ENCODE measurements around the gene ADAMTSL1. TPM values are rescaled to one million over a fixed set of nuclear protein-coding genes. Genes with fewer than 3 reads are reported as not detected.

The ADAMTSL1 gene
- total and polyA plus RNA-seq, 2 of the 13 experiments (the other 11 are each of a cell fraction or from before 2014, with no cell fraction given): not detected

- TF ChIP-seq HNF4G (IDR thresholded peaks at IDR 0.05; ENCODE audit: borderline replicate concordance, low read depth, low read length): peak; percentile 39
- no peak; the same call in 1 of the 2 replicates for TF ChIP-seq HNF4G (CRISPR knock-in tag; IDR thresholded peaks at IDR 0.05; ENCODE audit: borderline replicate concordance, low read depth)
Measured at GRCh38 chr9:18456624-18457237, 17.2 kb upstream of the ADAMTSL1 start (continued).

GRCh38 chr9:18457510-18457909 lies 16.4 kb upstream of the ADAMTSL1 start:
- H3K4me1 ChIP-seq (ENCODE audit: insufficient read depth, low read length): peaks cover 16% of the 10 kb centered on the region
- FAIRE-seq (no peak), ATAC-seq (no peak), DNase-seq (ENCODE audit: low spot score) (no peak)
- WGBS (ENCODE audit: low lambda C conversion rate): 22% methylated on average over 2 of the region's 2 CpGs
- no TSS peak for BruUV-seq (replicated peaks)
- no peaks in the 10 kb centered on the region; a peak in 1 of 5 replicates for H3K27me3 ChIP-seq (ENCODE audit: control insufficient read depth in 1 of 2, insufficient read depth in 2 of 2, low read length in 2 of 2)
- intact Hi-C loops (cut with micrococcal nuclease; ENCODE audit: unreplicated experiment): no loop called here
- no peak overlapping the region for H3K4me2 ChIP-seq (ENCODE audit: low read depth, low read length)
- no peak overlapping the region for H3K9ac ChIP-seq (ENCODE audit: insufficient read depth, low read depth, low read length)
- no peak overlapping the region for H3K4me3 ChIP-seq (replicated peaks in 1 of 3; ENCODE audit: insufficient read depth in 1 of 3, low read depth in 2 of 3, low read length in 3 of 3)
- H3K36me3 ChIP-seq (replicated peaks in 1 of 2; ENCODE audit: control insufficient read depth in 1 of 2, insufficient read depth in 2 of 2, low read length in 2 of 2): no peaks in the 10 kb centered on the region
- no peak overlapping the region for H3K27ac ChIP-seq (ENCODE audit: extremely low read length, insufficient read depth, low read length)
- TF ChIP-seq KLF15 (CRISPR knock-in tag; IDR thresholded peaks at IDR 0.05; ENCODE audit: borderline replicate concordance) (no peak), NCOA5 (CRISPR knock-in tag; IDR thresholded peaks at IDR 0.05) (no peak), ZNF749 (CRISPR knock-in tag; IDR thresholded peaks at IDR 0.05; ENCODE audit: borderline replicate concordance) (no peak), NR0B2 (CRISPR knock-in tag; IDR thresholded peaks at IDR 0.05) (no peak), PRDM10 (CRISPR knock-in tag; IDR thresholded peaks at IDR 0.05; ENCODE audit: low read depth) (no peak), POLR2G (IDR thresholded peaks at IDR 0.05; ENCODE audit: low read depth, low read length) (no peak), ZMAT3 (CRISPR knock-in tag; conservative IDR thresholded peaks at IDR 0.05) (no peak), ZSCAN21 (CRISPR knock-in tag; IDR thresholded peaks at IDR 0.05; ENCODE audit: borderline replicate concordance) (no peak), ATF5 (CRISPR knock-in tag; IDR thresholded peaks at IDR 0.05; ENCODE audit: low read depth) (no peak), HDAC6 (IDR thresholded peaks at IDR 0.05; ENCODE audit: low read depth, low read length) (no peak), KDM3A (CRISPR knock-in tag; IDR thresholded peaks at IDR 0.05; ENCODE audit: low read depth) (no peak), ELF3 (CRISPR knock-in tag; IDR thresholded peaks at IDR 0.05) (no peak), ZXDC (CRISPR knock-in tag; IDR thresholded peaks at IDR 0.05) (no peak), ZNF709 (CRISPR knock-in tag; IDR thresholded peaks at IDR 0.05) (no peak)
- in situ Hi-C loops (cut with HindIII; ENCODE audit: extremely low pct_ligation_motif_present, low pct_unique_long_range_greater_than_20kb): no loop called here
- H3K9me3 ChIP-seq (ENCODE audit: low read length): no peaks in the 10 kb centered on the region
- ChIA-PET CTCF (ENCODE audit: low intra/inter-chr PET ratio, low total read pairs) (no interaction called here), POLR2A (no interaction called here)
- H2AFZ ChIP-seq (ENCODE audit: low read length): no peak overlapping the region
- no peaks in the 10 kb centered on the region for H3K79me2 ChIP-seq (ENCODE audit: insufficient read depth, low read length)
- H4K20me1 ChIP-seq (ENCODE audit: insufficient read depth, low read length): no peaks in the 10 kb centered on the region

Measured in HepG2 (cell line).